AG09319 (cell line): ENCODE measurements around the gene TFE3.

Experiments used
- DNase-seq: peaks from one replicate; pipeline ENCODE4 v3.0.0-alpha.2; 2010; ENCODE audit warnings: low read depth; ENCODE audit errors: extremely low read depth
- CTCF ChIP-seq: IDR thresholded peaks from 2 replicates; pipeline ENCODE4 v1.5.1; 2011; ENCODE audit warnings: low read depth, mild to moderate bottlenecking, inconsistent platforms, low read length, moderate library complexity

Gene TFE3

GRCh38 chrX:49066690-49067089 lies 23.5 kb upstream of the TFE3 start:
- no peak for TF ChIP-seq CTCF
- no peak for DNase-seq

GRCh38 chrX:49066278-49066677 lies 23.1 kb upstream of the TFE3 start:
- DNase-seq = no peak
- no peak for TF ChIP-seq CTCF

- no peak for DNase-seq
- no peak for TF ChIP-seq CTCF
These were observed 21.6 kb upstream of the TFE3 start for GRCh38 chrX:49064735-49065134.

GRCh38 chrX:49064303-49064702 lies 21.1 kb upstream of the TFE3 start:
- DNase-seq = no peak
- no peak for TF ChIP-seq CTCF

GRCh38 chrX:49063715-49064114 lies 20.6 kb upstream of the TFE3 start:
- TF ChIP-seq CTCF = no peak

GRCh38 chrX:49061916-49062315 lies 18.8 kb upstream of the TFE3 start:
- TF ChIP-seq CTCF = no peak
- DNase-seq = no peak

More at GRCh38 chrX:49063715-49064114, 20.6 kb upstream of the TFE3 start:
- DNase-seq = no peak

- no peak for DNase-seq
- no peak for TF ChIP-seq CTCF
These were observed 18.3 kb upstream of the TFE3 start for GRCh38 chrX:49061490-49061889.
